Spleen (tissue), 11 donors: Measurements from ENCODE around the gene MRGPRX2. TPM values are rescaled to one million over a fixed set of nuclear protein-coding genes. Genes with fewer than 3 reads are reported as not detected.

Source experiments
- DNase-seq: peaks from one replicate; pipeline ENCODE4 v3.0.0-alpha.2; 2020
- H3K27ac ChIP-seq, 8 donors: fragments of 200-600 bp; sonication (generic) in 7 of 8; 1 replicate in 4 of 8; 2 replicates in 4 of 8; pipeline versions ENCODE4 v1.5.0 to v1.8.0; 2016 to 2021; ENCODE audit warnings: inconsistent platforms in 4 of 8, mild to moderate bottlenecking in 4 of 8, moderate library complexity in 1 of 8
- H3K27me3 ChIP-seq, 7 donors: fragments of 200-600 bp; sonication (generic) in 6 of 7; replicated peaks in 1 of 7; 1 replicate in 4 of 7; 2 replicates in 3 of 7; pipeline versions ENCODE4 v1.5.0 to v1.8.0; 2016 to 2021; ENCODE audit warnings: inconsistent platforms in 3 of 7, mild to moderate bottlenecking in 1 of 7
- H3K36me3 ChIP-seq, 6 donors: fragments of 200-600 bp; sonication (generic) in 5 of 6; 1 replicate in 4 of 6; 2 replicates in 2 of 6; pipeline versions ENCODE4 v1.5.0 to v1.8.0; 2016 to 2021; ENCODE audit warnings: inconsistent platforms in 2 of 6
- H3K4me1 ChIP-seq, 6 donors: fragments of 200-600 bp; sonication (generic) in 5 of 6; 1 replicate in 3 of 6; 2 replicates in 3 of 6; pipeline versions ENCODE4 v1.5.0 to v1.8.0; 2016 to 2021; ENCODE audit warnings: inconsistent platforms in 3 of 6
- H3K4me3 ChIP-seq, 8 donors: fragments of 200-600 bp; sonication (generic) in 7 of 8; 1 replicate in 4 of 8; 2 replicates in 4 of 8; pipeline versions ENCODE4 v1.5.0 to v1.8.0; 2016 to 2021; ENCODE audit warnings: inconsistent platforms in 4 of 8, mild to moderate bottlenecking in 4 of 8, moderate library complexity in 2 of 8
- H3K9me3 ChIP-seq, 8 donors: fragments of 200-600 bp; sonication (generic) in 7 of 8; 1 replicate in 4 of 8; 2 replicates in 4 of 8; pipeline versions ENCODE4 v1.5.0 to v1.8.0; 2016 to 2021; ENCODE audit warnings: inconsistent platforms in 4 of 8
- POLR2A ChIP-seq, 3 donors: fragments of 450-650 bp; IDR thresholded peaks; one replicate each; pipeline ENCODE4 v1.5.1; 2017; ENCODE audit warnings: antibody characterized with exemption in 3 of 3, mild to moderate bottlenecking in 1 of 3
- POLR2AphosphoS5 ChIP-seq, 3 donors: sonication (generic); formaldehyde crosslinking; IDR thresholded peaks; one replicate each; pipeline ENCODE4 v1.5.1; 2017; ENCODE audit warnings: antibody characterized with exemption in 3 of 3
- WGBS, 5 donors: extraction: QIAGEN DNeasy Blood & Tissue Kit in 3 of 5; methylation state at CpG; one replicate each; pipeline versions ENCODE4 v1.1.5 to v1.1.7; 2013 to 2018; 5-methylcytosine and 5-hydroxymethylcytosine counted together
- intact Hi-C: fragments of 100-400 bp; cut with DNase I; formaldehyde crosslinking; loops from one replicate; pipeline ENCODE4 v1.15.0; 2023; ENCODE audit warnings: low total_unique reads
- polyA plus RNA-seq, 3 donors: library from polyadenylated mRNA; stranded (reverse); fragments of 200-250 nt; gene quantifications; one replicate each; pipeline ENCODE4 v1.2.1, GENCODE V29; 2013
- total RNA-seq, 7 donors: library from RNA; depleted of rRNA in 3 of 7; stranded (reverse); fragments of >200 nt in 3 of 7; fragmentation: NEBNext Ultra II Directional in 4 of 7; extraction: Animal tissue kit (Norgen Biotek cat#: 25700) in 4 of 7; gene quantifications; one replicate each; pipeline versions ENCODE4 v1.1.0 to v1.2.1, GENCODE V29; 2016 to 2021
- TF ChIP-seq, protein P1 (sequence below), 11 experiments: fragments of 200-600 bp in 7 of 11; fragments of 450-650 bp in 4 of 11; sonication (generic) in 4 of 11; IDR thresholded peaks in 8 of 11; conservative IDR thresholded peaks in 3 of 11; 1 replicate in 7 of 11; 2 replicates in 4 of 11; pipeline versions ENCODE4 v1.4.0 to v1.8.0; 2016 to 2021; ENCODE audit warnings: antibody characterized with exemption in 11 of 11, inconsistent platforms in 4 of 11, mild to moderate bottlenecking in 1 of 11
- donor health status: healthy with polysubstance abuse.
- donor health status: DM: no; HTN: no; CAD: no; lungs with moderate emphysema.
- donor health status: DM: no; HTN: no; CAD: no.
- donor health status: Bipolar disorder and iron deficiency.
- donor health status: healthy.
- donor health status: DM: no; HTN: no; CAD: no.
- donor health status: DM: yes; HTN: yes; CAD: no.

The MRGPRX2 gene
- total and polyA plus RNA-seq, 10 donors = not detected

DNA sequence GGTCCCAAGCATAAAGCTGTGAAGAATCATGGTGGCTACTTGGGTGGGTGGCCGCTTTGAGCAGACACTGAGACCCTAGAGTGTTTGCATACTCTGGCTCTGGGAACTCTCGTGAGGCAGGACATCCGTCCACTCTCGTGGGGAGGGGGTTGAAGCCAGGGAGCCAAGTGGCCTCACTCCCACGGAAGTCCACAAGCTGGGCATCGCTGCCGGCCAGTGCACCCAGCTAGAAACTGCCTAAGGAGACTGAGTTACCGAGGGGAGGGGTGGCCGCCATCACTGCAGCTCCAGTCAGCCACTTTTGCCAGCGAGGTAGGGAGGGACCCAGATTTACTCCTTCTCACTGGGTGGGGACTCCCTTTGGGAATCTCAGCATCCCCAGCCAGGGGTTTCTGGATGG is 20.5 kb downstream of the MRGPRX2 start:
- Histone ChIP-seq H3K9me3 (peaks cover 0 to 39% (median 16%) of the 10 kb centered on the region in 8 donors), H3K27ac (no peak overlapping the region), H3K4me3 (no peak overlapping the region), H3K27me3 (peaks cover 0 to 12% (median 0%) of the 10 kb centered on the region in 7 donors), H3K36me3 (no peaks in the 10 kb centered on the region), H3K4me1 (no peaks in the 10 kb centered on the region)
- intact Hi-C loops = no loop called here
- TF ChIP-seq POLR2A (IDR thresholded peaks at IDR 0.05) (no peak), POLR2AphosphoS5 (IDR thresholded peaks at IDR 0.05) (no peak)
- TF ChIP-seq, protein P1, sequence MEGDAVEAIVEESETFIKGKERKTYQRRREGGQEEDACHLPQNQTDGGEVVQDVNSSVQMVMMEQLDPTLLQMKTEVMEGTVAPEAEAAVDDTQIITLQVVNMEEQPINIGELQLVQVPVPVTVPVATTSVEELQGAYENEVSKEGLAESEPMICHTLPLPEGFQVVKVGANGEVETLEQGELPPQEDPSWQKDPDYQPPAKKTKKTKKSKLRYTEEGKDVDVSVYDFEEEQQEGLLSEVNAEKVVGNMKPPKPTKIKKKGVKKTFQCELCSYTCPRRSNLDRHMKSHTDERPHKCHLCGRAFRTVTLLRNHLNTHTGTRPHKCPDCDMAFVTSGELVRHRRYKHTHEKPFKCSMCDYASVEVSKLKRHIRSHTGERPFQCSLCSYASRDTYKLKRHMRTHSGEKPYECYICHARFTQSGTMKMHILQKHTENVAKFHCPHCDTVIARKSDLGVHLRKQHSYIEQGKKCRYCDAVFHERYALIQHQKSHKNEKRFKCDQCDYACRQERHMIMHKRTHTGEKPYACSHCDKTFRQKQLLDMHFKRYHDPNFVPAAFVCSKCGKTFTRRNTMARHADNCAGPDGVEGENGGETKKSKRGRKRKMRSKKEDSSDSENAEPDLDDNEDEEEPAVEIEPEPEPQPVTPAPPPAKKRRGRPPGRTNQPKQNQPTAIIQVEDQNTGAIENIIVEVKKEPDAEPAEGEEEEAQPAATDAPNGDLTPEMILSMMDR (IDR thresholded peaks at IDR 0.05 in 8 of 11, conservative IDR thresholded peaks at IDR 0.05 in 3 of 11) = no peak
- no peak for DNase-seq
- WGBS, 5 donors = 82 to 87% (median 86%) methylated on average over 6 to 10 of the region's 10 CpGs

DNA sequence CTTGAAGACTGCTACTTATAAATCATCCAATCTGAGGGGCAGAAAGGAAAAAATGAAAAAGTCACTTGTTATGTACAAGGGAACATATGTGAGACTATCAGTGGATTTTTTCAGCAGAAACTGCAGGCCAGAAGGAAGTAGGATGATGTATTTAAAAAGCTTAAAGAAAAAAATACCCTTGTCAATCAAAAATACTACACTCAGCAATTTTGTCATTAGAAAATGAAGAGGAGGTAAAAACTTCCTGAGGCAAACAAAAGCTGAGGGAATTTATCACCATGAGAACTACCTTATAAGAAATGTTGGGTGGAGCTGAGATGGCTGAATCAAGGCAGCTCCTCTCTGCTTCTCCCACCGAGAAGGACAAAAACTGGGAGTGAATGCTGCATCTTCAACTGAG is 21.1 kb downstream of the MRGPRX2 start:
- H3K4me3 ChIP-seq = no peak overlapping the region
- H3K9me3 ChIP-seq = peaks cover 0 to 37% (median 15%) of the 10 kb centered on the region in 8 donors
- WGBS, 5 donors = 74 to 100% (median 87%) methylated on average over 1 of the region's 1 CpG
- no peak for TF ChIP-seq POLR2A (IDR thresholded peaks at IDR 0.05)
- H3K36me3 ChIP-seq = no peaks in the 10 kb centered on the region
- DNase-seq = no peak
- intact Hi-C loops = no loop called here
- H3K27ac ChIP-seq = no peak overlapping the region
- H3K4me1 ChIP-seq = no peaks in the 10 kb centered on the region
- peaks cover 0 to 13% (median 0%) of the 10 kb centered on the region in 7 donors for H3K27me3 ChIP-seq

DNA sequence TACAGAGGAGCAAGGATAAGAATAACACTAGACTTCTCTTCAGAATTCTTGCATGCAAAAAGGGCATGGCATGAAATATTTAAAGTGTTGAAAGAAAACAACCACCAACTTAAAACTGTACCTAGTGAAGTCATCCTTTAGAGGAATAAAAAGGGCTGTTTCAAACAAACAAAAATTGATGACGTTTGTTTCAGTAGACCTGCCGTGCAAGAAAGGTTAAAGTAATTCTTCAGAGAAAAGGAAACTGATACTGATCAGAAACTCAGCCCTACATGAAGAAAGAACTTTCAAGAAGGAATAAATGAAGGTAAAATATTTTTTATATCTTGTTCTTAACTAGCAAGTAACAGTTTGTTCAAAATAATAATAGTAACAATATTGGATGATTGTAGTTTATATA is 27.5 kb downstream of the MRGPRX2 start:
- H3K27ac ChIP-seq = no peak overlapping the region
- no peak for DNase-seq
- no peak overlapping the region for H3K4me3 ChIP-seq
- H3K27me3 ChIP-seq = peaks cover 0 to 20% (median 0%) of the 10 kb centered on the region in 7 donors
- intact Hi-C loops = no loop called here
- no peaks in the 10 kb centered on the region for H3K4me1 ChIP-seq
- WGBS, 5 donors = 46 to 77% (median 59%) methylated on average over 2 of the region's 2 CpGs
- TF ChIP-seq POLR2A (IDR thresholded peaks at IDR 0.05) = no peak
- TF ChIP-seq POLR2AphosphoS5 (IDR thresholded peaks at IDR 0.05) = no peak
- TF ChIP-seq, protein P1 (IDR thresholded peaks at IDR 0.05 in 8 of 11, conservative IDR thresholded peaks at IDR 0.05 in 3 of 11) = no peak
- H3K9me3 ChIP-seq = peaks cover 0 to 12% (median 0%) of the 10 kb centered on the region in 8 donors
- no peaks in the 10 kb centered on the region for H3K36me3 ChIP-seq

DNA sequence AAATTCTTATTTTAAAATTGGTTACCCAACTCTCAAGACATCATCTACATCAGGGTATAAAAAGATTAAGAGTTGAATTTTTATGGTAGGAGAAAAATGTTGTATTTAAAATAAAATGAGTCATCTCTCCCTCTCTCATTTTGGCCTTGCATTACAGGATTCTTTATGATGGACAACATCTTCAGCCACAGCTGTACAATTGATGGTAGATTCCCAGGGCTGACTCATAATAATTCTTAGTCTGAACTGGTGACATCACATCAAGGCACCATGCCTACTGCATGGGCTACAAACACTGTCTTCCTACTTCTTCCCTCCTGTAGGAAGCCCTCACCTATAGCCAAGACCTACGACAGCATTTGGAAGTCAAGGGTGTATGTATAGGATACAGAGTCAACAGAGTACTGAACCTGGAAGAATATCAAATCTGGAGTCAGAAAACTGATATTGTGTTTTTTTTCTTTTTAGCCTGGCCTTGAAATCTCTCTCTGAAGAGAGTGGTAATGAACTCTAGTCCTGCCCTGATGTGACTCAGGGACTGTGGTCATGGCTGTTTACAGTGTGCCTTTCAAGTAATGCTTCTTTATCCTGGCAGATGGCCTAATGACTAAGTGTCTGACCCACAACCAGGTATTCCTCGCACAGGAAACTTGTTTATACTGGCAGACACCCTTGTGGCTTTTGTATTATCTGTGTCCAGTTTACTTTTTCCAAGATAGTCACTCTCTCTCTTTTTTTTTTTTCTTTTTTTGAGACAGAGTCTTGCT is 32.5 kb downstream of the MRGPRX2 start:
- H3K27ac ChIP-seq = no peak overlapping the region
- peaks cover 0 to 7% (median 0%) of the 10 kb centered on the region in 8 donors for H3K9me3 ChIP-seq
- peaks cover 0 to 23% (median 0%) of the 10 kb centered on the region in 7 donors for H3K27me3 ChIP-seq
- H3K4me3 ChIP-seq = no peak overlapping the region
- intact Hi-C loops = no loop called here
- no peak for TF ChIP-seq POLR2AphosphoS5 (IDR thresholded peaks at IDR 0.05)
- TF ChIP-seq, protein P1 (IDR thresholded peaks at IDR 0.05 in 8 of 11, conservative IDR thresholded peaks at IDR 0.05 in 3 of 11) = no peak
- no peak for TF ChIP-seq POLR2A (IDR thresholded peaks at IDR 0.05)
- H3K4me1 ChIP-seq = no peaks in the 10 kb centered on the region
- DNase-seq = no peak
- 74 to 86% (median 85%) methylated on average over 2 of the region's 2 CpGs for WGBS, 5 donors
- H3K36me3 ChIP-seq = no peaks in the 10 kb centered on the region
